Renal cortical epithelial cell (primary cell): Measurements from ENCODE around the gene HCFC1R1. TPM values are rescaled to one million over a fixed set of nuclear protein-coding genes. Genes with fewer than 3 reads are reported as not detected.

Source experiments
- DNase-seq: peaks from one replicate; pipeline ENCODE4 v3.0.0-alpha.2; 2011; ENCODE audit warnings: low read depth
- total RNA-seq: library from RNA; depleted of rRNA; stranded (reverse); fragments of >200 nt; gene quantifications from 2 replicates; pipeline ENCODE4 v1.2.3, GENCODE V29; 2014

Gene HCFC1R1
- total RNA-seq, 1 donor from 2014 or later = 8.5 TPM

GRCh38 chr16:3020247-3020603 is 3.5 kb downstream of the HCFC1R1 start, which contains the start of gene TNFRSF12A:
Gene TNFRSF12A (plus strand): TSS chr16:3020368. CDS start chr16:3020398, 30 bp downstream.
- peak; percentile 36 for DNase-seq

- no peak for DNase-seq
Observed at GRCh38 chr16:3019594-3020246, 4.0 kb downstream of the HCFC1R1 start.

DNA sequence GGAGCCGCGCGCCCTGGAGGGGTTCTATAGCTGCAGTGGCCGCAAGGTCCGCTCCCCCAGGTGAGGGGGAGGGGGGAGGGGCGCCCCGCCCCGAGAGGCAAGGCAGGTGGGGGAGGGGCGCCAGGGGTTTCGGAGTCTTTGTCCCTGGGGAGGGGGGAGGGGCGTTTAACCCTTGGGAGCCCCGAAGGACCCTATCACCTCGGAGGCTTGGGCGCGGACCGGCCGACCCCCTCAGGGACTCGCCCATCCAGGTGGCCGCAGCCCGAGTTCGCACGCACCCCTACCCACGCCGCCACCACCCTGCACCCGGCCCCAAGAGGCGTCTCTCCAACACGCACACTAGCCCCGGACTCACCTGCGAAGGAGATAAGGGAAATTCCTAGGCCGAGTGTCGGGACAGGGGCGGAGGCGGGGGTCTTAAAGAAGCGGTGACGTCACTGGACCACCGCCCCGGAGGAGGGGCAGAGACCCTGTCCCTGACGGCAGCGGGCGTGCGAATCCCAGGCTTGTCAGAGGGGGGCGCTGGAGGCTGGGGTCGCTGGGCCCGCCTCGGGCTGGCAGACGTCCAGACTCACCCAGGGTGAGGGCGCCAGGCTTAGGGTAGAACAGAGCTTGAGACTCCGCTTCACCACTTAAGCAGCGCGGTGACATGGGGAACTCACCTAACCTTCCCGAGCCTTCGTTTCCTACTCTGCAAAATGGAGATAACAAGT is 5.8 kb downstream of the HCFC1R1 start, which contains the start of gene CLDN6:
CLDN6 (minus strand) TSS at position 390 of the 713 bp plus-strand sequence. CDS start 2,162 bp downstream, outside the sequence.
- DNase-seq = no peak

- DNase-seq = no peak
Observed at GRCh38 chr16:3017344-3017743, 6.4 kb downstream of the HCFC1R1 start.

DNA sequence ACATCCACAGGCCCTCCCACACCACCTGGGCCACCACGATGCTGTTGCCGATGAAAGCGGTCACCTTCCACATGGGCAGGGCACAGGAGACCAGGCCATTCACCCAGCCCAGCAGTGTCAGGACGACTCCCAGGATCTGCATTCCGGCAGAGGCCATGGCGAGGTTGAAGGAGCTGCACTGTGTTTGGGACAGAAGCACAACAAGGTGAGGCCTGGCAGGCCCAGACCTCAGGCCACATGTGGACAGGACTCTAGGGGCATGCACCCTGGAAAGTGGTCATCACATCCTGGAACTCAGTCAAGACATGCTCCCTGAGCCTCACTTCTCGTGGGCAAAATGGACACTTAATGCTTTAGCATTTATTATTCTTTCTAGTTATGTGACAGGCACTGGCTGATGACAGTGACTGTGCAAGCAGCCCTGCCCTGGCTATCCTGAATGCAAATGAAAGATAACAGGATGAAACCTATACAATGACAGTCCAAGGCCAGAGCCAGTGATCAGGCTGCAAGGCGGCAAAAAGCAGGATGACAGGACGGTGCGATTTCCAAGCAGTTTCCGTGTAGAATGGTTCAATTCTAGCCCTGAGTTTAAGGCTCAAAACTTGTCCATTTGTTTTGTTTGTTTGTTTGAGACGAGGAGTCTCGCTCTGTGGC is 7.7 kb downstream of the HCFC1R1 start:
- DNase-seq = no peak

DNA sequence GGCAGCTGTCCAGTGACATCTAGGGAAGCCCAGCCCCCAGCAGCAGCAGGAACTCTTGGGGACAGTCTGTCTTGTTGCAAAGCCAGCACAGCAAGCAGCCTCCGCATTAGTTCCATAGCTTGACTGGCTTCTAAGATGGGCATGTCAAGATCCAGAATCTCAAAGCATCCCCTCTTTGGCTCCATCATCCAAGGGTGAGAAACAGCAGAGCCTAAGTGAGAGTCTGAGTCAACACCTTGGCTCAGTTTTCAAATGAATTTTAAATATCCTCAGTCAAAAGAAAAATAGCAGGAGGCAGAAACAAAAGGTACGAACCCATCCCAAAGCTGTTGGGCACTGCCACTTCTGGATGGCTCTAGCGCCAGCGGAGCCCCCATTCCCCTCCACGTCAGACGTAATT is 8.8 kb downstream of the HCFC1R1 start:
- DNase-seq = no peak

DNA sequence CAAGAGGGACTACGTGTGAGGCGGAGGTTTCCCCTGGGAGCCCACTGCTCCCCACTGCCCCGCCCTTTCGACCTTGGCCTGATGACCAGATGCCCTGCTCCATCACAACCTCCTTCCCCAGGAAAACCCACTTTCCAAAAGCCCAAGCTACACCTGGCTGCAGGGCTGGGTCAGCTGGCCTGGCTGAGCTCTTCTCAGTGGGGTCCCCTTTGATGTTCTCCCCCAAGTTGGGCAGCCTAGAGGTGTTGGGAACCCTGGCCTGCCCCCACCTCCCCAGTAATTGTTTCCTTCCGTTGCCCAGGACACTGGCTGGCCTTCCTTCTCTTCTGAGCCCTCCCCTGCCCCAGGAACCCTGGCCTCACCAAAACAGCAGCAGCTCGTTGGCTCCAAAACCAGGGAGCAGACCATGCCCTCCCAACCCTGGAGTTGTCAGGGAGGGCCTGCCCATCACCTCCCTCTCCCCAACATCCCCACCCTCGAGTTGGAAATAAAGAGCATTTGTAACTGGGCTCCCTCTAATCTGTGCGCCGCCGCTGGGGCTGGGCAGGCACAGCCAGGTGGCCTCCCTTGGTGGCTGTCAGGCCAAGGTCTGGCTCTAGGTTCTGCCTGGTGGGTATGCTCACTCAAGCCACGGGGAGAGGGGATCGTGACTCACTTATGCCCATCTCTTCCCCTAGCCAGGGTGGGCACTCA is 9.6 kb downstream of the HCFC1R1 start:
- no peak for DNase-seq

- no peak for DNase-seq
Observed at GRCh38 chr16:3013491-3013951, 10.2 kb downstream of the HCFC1R1 start.

DNA sequence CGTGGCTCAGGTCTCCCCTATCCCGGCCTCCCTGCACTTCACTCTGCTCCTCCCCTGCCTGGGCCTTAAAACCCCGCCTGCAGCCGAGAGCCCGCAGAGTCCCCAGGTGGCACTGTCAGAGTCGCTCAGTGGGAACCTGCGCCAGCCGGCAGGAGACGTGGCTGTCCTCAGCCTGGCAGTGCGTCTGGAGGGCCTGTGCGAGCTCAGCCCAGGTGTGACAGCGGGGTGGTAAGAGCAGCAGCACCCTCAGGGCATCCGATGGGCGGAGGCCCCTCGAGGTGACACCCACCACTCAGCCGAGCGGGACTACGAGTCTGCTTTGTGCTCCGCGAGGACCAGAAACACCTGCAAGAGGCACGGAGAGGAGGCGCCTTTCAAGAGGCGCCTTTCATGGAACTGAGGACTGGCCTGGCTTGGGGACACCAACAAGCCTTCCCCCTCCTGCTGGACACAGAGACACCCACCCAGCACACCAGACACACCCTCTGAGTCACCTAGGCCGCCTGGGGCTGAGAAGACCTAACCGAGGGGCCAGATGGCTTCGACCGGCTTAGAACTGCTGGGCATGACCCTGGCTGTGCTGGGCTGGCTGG is 10.8 kb downstream of the HCFC1R1 start, which contains the start of gene CLDN9:
CLDN9 (plus strand) TSS at position 96 of the 593 bp plus-strand sequence; CDS start at position 536, 440 bp downstream.
- no peak for DNase-seq

DNA sequence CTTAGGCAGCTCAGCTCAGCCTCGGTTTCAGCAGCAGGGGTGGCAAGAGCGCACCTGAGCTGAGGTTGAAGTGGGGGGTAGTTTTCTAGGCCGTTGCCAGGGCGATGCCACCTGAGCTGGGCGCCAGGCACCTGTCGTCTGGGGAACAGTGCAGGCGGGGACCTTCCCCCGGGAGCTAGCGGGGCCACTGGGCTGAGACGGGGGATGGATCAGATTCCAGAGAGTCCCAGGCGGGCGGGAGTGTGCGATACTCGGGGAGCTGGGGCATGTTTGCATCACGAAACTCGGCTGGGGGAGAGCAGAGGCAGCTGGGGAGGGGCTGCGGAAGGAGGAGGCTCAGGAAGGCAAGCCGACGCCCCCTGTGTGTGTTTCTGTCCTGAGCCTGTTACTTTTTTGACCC is 11.5 kb downstream of the HCFC1R1 start:
- DNase-seq = no peak

GRCh38 chr16:3010510-3010909 is 13.2 kb downstream of the HCFC1R1 start:
- no peak for DNase-seq

DNA sequence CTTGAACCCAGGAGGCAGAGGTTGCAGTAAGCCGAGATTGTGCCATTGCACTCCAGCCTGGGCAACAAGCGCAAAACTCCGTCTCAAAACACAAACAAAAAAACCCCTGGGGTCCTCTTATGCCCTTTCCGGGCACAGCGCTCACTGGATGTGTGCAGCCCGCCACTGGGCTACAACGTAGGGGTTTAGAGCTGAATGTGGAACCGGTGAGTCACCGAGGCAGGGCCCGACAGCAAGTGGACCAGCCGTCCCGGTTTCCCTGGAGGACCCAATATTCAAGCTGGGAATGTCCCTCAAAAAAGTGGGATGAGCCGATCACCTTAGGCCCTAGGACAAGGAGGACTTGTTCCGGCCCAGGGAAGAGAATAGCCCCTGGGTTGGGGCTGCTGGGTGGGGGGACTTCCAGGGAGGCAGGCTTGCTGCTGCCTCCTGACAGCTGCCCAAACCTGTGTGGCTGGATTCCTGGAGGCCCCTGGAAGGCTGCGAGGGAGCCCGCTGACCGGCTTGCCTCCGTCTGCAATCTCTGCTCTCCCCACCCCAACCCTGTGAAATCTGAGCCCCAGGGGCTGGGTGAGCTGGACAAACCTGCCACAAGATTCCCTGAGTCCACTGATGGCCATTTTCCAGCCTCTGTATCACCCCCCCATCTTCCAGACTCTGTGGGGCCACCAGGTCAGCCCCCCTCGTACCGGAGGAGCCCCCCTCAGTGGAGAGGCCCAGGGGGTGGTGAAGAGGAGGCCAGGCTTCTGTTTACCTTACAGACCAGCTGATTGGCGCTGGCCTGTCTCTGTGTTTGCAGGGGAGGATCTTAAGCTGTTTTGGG is 14.0 kb downstream of the HCFC1R1 start:
- DNase-seq = peak; percentile 23

GRCh38 chr16:3008690-3009037 is 15.1 kb downstream of the HCFC1R1 start:
- no peak for DNase-seq

GRCh38 chr16:3007957-3008689 is 15.6 kb downstream of the HCFC1R1 start:
- DNase-seq = no peak

DNA sequence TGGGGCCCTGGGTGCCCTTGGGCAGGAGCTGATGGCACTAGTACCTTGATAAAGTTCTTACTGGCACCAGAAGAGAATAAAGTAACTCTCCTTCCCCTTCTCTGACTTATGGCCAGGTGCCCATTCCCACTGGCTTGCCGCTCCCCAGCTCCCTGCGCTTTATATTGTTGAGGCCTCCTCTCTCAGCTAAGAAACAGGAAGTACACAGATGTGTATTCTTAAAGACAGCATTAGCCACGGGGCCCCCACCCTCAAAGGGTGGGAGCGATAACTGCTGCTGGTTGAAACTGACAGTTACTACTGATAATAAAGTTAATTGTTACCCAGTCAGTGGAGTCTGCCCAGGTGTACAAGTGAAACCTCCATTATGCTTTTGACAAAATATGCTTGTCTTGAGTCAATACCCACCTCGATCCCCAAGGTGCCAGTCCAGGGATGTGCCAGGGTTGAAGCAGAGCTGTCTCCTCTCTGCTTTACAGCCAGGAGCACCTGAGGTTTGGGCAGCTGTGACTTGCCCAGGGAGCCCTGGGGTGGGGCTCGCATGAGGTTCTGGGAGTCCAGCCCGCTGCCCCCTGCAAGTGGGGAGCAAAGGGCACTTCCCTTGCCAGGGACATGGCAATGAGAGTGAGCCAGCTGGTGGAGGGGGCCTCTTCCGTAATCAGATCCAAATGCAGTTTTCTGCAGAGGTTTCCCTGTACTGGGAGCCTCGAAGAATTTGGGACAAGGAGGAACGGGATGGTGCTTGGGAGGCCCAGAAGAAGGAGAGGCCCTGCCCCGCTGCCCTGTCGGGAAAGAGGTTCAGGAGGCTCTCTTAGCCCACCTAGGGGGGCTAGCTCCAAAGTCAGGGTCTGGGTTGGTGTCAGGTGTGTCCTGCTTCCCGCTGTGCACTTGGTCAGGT is 16.4 kb downstream of the HCFC1R1 start:
- no peak for DNase-seq

GRCh38 chr16:3004781-3005284 is 18.9 kb downstream of the HCFC1R1 start:
- DNase-seq = no peak

DNA sequence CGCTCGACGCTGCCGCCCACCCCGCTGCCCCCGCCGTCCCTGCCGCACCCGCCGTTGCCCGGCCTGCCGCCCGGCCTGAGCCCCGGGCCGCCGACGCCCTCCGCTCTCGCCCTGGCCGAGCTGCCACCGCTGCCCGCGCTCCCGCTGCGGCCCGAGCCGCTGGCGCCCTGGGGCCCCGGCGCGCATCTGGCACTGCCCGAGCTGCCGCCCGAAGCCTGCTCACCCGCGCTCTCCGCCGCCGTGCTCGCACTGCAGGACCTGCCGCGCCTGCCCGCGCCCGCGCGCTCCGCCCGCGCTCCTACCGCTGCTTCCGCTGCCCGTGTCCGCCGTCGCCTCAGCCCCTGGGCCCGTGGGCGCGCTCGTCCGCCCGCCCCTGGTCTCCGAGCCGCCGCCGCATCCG is 19.4 kb downstream of the HCFC1R1 start:
- DNase-seq = no peak

GRCh38 chr16:3003582-3004270 is 20.0 kb downstream of the HCFC1R1 start:
- DNase-seq = peak; percentile 96
